HG02588 (cell line): Measurements from ENCODE around the gene CDK19.
"Not testable (repeated sequence)": the region's sequence is repeated elsewhere in the genome, so short reads cannot be mapped to it uniquely, and the experiment has no call there.

ENCODE experiments used
- ATAC-seq: cut with Tn5 transposase; IDR thresholded peaks from one replicate; pipeline ENCODE4 v1.9.1; 2021; ENCODE audit warnings: mild to moderate bottlenecking, moderate library complexity; ENCODE audit not compliant: unreplicated experiment

Gene CDK19

DNA sequence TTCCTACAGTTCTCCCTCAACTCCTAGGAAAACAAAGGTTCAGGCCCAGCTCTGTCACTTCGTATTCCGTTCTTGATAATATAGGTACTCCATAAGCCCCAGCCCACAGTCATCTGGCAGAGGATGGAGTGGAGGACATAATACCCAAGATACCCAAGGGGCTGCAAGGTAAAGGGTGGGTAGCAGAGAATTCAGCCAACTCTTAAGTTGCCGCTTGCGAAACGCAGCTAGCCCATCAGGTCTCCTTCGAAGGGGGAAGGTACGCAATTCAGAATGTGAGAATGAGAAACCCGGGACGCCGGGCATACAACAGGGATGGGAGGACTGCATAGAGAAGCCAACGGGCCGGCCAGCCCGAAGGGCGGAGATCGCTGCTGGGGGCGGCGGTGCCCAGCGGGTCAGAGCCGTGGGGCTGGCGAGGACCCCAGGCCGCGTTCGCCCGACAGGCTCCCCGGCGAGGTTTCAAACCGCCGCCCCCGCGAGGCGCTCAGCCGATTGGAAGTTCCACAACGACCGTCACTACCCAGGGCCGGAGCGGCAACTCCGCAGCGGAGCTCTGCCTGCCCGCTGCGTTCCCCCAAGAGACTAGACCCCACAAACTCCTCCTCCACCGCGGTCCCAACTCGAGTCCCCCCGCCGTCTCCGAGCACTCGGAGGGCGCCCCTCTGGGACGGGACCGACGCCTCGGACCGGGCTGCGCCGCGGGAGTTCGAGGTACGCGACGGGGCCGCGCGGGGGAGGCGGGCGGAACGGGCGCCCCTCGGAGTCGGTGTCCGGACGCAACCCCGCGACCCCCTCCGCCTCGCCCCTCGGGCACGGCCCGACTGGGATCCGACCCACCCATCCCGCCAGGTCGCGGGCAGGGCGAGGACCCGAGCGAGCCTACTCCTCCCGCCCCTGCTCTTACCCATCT, 911 bp downstream of the CDK19 start:
- peak; percentile 14 for ATAC-seq

DNA sequence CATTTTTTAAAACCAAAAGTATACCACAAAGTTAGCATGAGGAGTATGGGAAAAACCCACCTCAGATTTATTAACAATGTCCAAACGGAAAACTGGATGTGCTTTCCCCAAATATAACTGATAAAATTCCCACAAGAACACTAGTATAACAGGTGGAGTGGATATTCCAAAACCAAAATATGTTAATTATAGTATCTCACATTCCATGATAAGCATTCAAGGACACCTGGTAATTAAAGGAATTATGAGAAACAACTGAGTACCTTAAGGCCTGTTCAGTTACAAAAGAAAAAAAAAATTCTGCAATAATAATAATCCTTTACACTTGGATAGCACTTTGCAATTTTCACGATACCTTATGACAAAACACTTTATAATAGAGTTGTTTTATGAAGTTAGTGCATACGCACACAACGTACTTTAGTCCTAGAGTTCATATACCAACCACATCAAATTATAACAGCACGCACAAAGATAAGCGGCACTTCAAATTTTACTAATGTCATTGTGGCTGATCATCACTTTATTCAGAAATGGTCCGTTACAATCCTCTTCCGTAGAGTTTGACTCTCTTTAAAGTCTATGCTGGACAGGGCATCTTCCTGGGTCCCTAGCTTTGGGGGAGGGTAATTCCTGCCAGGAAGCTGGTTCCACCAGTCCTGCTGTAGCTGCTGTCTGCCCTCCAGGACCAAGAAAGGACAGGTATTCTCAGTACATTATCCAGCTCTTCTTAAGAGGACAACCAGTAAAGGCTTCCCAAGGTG, 1.7 kb downstream of the CDK19 start:
- ATAC-seq = no peak

DNA sequence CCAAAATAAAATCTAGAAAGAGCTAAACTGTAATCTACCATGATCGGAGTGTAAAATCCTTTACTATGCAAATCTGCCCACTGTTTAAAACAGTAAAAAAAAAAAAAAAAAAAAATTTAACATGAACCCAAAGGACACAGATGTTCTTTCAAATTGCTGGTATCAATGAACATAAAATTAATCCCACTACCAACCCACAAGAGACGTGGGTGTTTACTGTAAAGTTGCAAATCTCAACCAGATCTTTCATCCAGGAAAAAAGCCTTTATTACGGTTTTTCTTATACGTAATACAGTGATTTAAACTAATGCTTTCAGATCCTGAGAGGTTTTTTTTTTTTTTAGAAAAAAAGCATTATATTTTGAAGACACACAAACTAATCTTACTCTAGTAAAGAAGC, 2.5 kb downstream of the CDK19 start:
- ATAC-seq = no peak

DNA sequence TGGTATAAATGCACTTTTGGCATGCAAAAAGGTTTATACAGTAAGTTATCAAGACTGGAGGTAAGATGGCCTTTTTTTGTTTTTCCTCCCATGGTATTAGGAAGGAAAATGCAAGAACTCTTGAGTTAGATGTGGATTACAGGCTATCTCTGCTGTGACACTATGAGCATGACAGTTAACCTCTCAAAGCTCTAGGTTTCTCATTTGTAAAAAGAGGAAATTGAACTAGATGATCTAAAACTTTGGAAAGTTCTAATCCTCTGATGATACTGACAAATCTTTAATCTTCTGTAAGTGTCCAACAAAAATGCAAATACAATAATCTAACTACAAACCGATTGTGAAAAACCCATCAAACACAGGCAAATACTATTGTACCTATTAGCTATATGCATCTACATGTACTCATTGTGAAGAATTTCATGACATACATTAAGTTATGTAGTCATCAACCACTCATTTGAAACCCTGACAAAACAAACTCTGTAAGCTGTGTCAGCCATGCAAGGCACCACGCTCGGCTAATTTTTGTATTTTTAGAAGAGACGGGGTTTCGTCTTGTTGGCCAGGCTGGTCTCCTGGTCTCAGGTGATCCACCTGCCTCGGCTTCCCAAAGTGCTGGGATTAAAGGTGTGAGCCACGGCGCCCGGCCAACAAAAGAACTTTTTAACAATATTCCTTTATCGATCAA, 4.2 kb downstream of the CDK19 start:
- ATAC-seq = no peak

DNA sequence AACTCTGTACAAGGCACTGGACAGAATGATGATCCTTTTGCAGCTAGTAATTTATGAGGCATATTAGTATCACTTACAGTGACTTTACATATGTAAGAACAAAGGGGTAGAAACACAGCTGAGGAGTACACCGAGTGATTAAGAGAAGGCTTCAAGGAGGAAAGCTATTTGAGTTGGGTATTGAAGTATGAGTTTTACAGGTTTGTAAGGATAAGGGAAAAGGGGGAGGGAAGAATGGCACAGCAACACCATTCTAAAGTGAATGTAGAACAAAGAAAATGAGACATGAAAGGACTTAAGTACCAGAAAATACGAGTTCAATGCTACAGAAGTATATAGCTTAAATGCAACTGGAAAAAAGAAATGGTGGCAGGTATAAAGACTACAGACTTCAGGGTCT, 5.5 kb downstream of the CDK19 start:
- no peak for ATAC-seq

DNA sequence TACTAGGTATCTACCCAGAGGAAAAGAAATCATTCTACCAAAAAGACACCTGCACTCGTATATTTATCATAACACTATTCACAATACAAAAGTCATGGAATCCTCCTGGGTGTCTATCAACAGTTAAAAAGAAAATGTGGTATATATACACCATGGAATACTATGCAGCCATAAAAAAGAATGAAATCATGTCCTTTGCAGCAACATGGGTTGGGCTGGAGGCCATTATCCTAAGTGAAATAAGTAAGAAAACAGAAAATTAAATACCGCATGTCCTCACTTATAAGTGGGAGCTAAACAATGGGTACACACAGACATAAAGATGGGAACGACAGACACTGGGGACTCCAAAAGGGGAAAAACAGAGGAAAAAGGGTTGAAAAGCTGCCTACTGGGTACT, 13.1 kb downstream of the CDK19 start:
- ATAC-seq = not testable (repeated sequence)

DNA sequence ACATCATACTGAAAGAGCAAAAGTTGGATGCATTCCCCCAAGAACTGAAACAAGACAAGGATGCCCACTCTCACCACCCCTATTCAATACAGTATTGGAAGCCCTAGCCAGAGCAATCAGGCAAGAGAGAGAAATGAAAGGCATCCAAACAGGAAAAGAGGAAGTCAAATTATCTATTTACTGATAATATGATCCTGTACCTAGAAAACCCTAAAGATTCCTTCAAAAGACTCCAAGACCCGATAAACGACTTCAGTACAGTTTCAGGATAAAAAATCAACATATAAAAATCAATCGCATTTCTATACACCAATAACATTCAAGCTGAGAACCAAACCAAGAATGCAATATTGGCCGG, 14.5 kb downstream of the CDK19 start:
- ATAC-seq = no peak

DNA sequence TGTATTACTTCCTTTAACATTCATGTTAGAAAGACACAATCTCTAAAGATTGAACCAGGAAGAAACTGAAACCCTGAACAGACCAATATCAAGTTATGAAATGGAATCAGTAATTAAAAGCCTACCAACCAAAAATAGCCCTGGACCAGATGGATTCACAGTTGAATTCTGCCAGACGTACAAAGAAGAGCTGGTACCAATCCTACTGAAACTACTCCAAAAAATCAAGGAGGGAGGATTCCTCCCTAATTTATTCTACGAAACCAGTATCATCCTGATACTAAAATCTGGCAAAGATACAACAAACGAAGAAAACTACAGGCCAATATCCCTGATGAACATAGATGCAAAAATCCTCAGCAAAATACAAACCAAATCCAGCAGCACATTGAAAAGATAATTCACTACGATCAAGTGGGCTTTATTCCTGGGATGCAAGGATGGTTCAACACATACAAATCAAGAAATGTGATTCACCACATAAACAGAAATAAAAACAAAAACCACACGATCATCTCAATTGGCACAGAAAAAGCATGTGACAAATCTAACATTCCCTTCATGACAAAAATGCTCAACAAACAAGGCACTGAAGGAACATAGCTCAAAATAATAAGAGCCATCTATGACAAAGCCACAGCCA, 15.0 kb downstream of the CDK19 start:
- ATAC-seq = no peak

DNA sequence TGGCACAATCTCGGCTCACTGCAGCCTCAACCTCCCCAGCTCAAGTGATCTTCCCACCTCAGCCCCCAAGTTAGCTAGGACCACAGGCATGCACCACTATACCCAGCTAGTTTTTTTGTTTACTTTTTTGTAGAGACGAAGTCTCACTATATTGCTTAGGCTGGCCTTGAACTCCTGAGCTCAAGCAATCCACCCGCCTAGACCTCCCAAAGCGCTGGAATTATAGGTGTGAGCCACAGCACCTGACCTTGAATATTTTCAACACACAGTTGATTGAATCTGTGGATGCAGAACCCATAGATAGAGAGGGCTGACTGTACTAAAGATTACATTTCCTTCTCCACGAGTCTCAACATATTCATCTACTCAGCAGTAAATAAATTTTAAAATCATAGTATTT, 15.6 kb downstream of the CDK19 start:
- no peak for ATAC-seq

DNA sequence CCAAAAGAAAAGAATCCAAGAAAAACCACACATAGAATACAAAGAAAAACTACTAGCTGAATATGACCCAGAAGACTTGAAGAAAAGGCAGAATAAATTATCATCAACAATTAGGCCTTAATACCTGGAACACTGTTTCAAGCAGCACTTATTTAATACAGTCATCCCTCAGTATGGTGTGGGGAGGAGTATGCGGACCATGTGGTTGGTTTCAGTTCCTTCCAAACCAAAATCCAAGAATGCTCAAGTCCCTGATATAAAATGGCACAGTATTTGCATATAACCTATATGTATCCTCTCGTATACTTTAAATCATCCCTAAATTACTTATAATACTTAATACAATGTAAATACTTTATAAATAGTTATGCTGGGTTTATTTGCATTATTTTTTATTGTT, 16.1 kb downstream of the CDK19 start:
- ATAC-seq = no peak

DNA sequence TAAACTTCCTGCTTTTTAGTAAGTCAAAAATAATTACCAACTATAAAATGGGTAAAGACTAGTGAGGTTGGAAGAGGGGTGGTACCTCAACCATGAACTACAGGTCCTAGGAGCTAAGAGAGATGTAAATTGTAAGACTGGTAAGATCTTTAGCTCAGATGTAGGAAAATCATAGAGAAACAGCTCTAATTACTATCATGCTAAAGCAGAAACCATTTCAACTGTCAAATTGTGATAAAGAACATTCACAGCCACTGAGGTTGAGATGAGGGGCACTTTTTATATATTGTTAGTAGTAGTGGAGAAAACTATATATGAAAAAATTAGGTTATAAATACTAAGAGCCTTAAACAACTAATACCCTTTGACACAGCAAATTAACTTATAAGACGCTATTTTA, 20.0 kb downstream of the CDK19 start:
- ATAC-seq = no peak

DNA sequence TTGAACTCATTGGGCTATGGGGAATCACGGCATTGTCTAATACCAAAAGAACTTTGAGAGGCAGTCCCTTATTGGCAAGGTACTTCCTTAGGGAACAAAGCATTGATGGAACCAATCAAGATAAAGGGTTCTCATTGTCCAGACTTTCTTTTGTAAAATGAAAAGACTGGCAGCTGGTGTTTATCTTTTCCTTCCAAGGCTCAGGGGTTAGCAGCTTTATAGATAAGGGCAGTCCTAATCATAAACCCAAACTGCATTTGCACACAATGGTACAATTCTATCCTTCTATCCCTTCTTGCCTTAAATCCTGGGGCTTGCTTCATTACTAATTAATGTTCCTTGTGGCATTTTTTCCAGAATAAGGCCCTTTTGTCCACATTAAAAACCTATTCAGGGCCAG, 28.6 kb downstream of the CDK19 start:
- ATAC-seq = no peak

DNA sequence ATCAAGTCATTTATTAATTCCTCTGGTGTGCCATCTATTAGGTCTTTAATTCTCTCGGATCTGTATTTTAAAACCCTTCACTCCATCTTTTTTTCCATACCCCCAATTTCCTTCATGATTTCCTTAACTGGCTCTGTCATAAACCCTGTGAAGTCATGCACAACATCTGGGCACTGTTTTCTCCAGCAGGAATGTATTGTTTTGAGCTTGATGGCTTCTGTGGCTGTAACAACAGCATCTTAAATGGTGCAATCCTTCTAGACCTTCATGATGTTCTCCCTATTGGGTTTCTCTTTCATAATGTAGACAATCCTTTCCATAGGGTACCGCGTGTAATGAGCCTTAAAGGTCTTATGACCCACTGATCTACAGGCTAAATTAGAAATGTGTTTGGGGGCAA, 29.0 kb downstream of the CDK19 start:
- no peak for ATAC-seq

DNA sequence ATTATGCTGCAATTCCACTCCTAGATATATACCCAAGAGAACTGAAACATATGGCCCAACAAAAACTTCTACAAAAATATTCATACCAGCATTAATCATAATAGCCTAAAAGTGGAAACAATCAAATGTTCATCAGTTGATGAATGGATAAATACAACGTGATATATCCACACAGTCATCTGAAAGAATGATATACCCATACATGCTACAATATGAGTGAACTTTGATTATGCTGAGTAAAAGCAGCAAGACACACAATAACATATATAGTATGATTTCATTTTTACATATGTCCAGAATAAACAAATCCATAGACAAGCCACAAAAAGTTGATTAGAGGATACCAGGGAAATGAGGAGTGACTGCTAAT, 30.7 kb downstream of the CDK19 start:
- ATAC-seq = no peak

DNA sequence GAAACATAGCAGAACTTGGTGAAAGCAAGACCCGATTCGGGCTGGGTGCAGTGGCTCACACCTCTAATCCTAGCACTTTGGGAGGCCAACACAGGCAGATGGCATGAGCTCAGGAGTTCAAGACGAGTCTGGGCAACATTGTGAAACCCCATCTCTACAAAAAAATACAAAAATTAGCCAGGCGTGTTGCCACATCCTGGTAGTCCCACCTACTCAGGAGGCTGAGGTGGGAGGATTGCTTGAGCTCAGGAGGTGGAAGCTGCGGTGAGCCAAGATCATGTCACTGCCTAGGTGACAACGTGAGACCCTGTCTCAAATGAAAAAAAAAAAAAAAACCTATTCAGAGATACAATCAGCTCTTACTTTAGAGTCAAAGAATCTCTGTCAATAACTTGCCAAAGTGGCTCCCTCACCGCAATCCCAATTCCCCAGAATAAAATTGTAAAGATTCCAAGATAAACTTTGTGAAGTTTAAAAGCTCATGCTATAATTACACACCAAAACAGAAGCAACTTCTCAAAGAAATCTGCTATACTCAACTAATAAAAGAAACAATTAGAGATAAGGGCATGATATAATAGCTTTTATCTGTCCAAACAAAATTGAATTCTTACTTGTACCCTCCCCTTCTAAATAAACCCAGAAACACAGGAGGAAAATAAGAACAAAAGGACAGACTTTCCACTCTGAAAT, 33.6 kb downstream of the CDK19 start:
- no peak for ATAC-seq

DNA sequence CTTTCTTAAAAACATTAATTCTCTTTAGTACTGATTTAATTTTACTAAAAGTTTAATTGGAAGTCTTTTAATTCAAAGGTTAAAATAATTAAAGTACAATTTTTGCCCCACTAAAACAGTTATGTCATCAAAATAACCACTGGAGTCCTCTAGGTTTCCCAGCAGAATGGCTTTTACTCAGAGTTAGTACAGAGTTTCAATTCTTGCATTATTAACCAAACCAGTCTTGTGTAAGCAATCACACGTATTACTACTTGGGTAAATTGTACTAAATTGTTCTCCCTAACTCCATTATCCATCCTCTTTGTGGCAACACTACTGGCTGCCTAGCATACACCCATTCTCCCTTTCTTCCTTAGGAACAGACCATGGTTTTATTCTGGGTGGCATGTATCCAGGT, 36.9 kb downstream of the CDK19 start:
- no peak for ATAC-seq

DNA sequence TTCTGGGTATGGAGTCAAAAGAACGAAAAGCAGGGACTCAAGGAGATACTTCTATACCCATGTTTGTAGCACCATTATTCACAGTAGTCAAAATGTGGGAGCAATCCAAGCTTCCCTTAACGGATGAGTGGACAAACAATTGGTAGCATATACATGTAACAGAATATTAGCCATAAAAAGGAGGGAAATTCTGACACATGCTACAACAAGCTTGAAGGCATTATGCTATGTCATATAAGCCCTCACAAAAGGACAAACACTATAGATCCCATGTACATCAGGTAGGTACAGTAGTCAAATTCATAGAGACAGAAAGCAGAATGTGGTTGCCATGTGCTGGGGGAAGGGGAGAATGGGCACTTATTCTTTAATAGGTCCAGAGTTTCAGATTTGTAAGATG, 37.6 kb downstream of the CDK19 start:
- no peak for ATAC-seq

DNA sequence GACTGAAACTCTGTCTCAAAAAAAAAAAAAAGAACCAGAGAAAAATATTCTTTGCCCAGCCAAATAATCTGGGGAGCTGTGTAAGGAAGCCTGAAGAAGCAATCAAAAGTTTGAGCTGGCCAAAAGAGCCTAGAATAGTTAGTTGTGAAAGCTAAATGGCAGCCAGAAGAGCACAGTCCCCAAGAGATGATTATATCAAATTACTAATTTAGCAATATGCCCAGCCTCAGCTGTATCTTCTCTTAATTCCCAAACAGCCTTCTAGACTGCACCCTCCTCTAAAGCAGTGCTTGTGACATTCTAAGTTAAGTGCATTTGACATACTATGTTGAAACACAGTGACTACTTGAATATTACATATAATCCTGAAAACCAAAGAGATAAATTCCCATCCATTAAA, 38.9 kb downstream of the CDK19 start:
- no peak for ATAC-seq

DNA sequence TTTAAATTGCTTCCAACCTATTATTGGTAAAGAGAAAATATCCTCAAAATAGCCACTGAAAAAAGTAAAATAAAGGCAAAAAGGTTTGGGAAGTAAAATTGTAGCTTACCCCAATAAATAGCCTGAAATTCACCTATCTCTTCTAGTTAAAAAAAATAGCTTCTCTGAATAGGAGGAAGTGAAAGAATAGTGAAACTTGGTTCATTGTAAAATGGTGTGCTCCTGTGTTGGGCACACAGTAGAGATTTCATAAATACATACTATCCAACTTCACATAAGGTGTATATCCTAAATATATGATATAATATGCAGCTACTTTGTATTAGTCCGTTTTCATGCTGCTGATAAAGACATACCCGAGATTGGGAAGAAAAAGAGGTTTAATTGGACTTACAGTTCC, 45.3 kb downstream of the CDK19 start:
- no peak for ATAC-seq

DNA sequence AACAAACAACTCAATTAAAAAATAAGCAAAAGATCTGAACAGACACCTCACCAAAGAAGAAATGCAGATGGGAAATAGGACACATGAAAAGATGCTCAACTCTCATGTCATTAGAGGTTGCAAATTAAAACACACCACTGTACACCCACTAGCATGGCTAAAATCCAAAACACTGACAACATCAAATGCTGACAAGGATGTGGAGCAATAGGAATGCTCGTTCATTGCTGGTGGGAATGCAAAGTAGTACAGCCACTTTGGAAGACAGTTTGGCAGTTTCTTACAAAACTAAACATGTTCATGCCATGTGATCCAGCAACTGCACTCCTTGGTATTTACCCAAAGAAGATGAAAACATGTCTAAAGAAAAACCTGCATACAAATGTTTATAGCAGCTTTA, 47.2 kb downstream of the CDK19 start:
- ATAC-seq = no peak

DNA sequence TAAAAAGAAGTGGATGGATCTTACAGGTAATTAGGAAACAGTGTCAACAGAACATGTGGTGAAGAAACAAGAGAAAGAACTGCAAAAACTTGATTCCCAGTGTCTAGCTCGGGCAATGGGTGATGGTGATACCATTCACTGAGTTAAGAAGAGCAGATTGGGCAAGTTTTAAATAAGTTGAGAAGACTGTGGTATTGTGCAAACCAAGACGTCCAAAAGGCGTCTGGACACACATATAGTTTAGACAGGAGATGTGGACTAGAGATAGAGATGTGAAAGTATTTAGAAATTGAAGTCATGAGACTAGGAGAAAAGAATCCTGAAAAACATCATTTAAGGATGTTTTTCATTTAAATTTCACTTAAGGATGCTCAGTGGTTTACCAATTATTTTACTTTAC, 53.9 kb downstream of the CDK19 start:
- ATAC-seq = no peak
